H1 (cell line): ENCODE measurements around the gene MORC1. TPM values are rescaled to one million over a fixed set of nuclear protein-coding genes. Genes with fewer than 3 reads are reported as not detected.

Source experiments
- CHD7 ChIP-seq: fragments of 300-600 bp; sonication (generic); IDR thresholded peaks from 2 replicates; pipeline ENCODE4 v1.7.1; 2012; ENCODE audit warnings: low read length, moderate library complexity, mild to moderate bottlenecking, inconsistent platforms; ENCODE audit not compliant: insufficient replicate concordance
- FOSL1 ChIP-seq: IDR thresholded peaks from 2 replicates; pipeline ENCODE4 v1.6.1; 2011; ENCODE audit warnings: mild to moderate bottlenecking, low read depth, low read length, moderate library complexity; ENCODE audit not compliant: insufficient read depth
- polyA plus RNA-seq, 7 experiments: library from polyadenylated mRNA; depleted of rRNA in 3 of 7; stranded (reverse) in 5 of 7; unstranded in 2 of 7; fragments of >200 nt in 5 of 7; fragments of 200-250 nt in 2 of 7; gene quantifications; 1 replicate in 5 of 7; 2 replicates in 1 of 7; 4 replicates in 1 of 7; pipeline versions ENCODE4 v1.2.1 to v1.2.3, GENCODE V29; 2011 to 2013; ENCODE audit warnings: missing spikeins in 2 of 7, mixed read lengths in 2 of 7
- total RNA-seq: library from RNA; stranded (reverse); fragmentation: NEBNext Ultra II Directional; extraction: Animal tissue kit (Norgen Biotek cat#: 25700); gene quantifications from 2 replicates; pipeline ENCODE4 v1.2.1, GENCODE V29; 2021

MORC1 gene
- total and polyA plus RNA-seq, 2 of the 8 experiments (the other 6 are each of a cell fraction or from before 2014, with no cell fraction given): not detected

- TF ChIP-seq CHD7 (no peak), FOSL1 (no peak)
Measured at GRCh38 chr3:108966773-108967172, 151.2 kb downstream of the MORC1 start (continued).
